OCI-LY3 (cell line): ENCODE measurements around the gene FRMD4A.
A peak's percentile ranks its signal among the peaks of the same experiment; 100 is the strongest.

Source experiments
- H2AFZ ChIP-seq: fragments of 200-600, 300-600 bp; shearing (Covaris generic); 2 replicates; pipeline ENCODE4 v1.6.0; 2014; ENCODE audit warnings: antibody characterized with exemption, low read depth, low read length
- H3K27ac ChIP-seq: fragments of 200-600, 300-600 bp; sonication (generic); 2 replicates; pipeline ENCODE4 v1.5.1; 2014; ENCODE audit warnings: mild to moderate bottlenecking, low read length, moderate library complexity, mixed read lengths
- H3K27me3 ChIP-seq: fragments of 200-600, 300-600 bp; sonication (generic); 2 replicates; pipeline ENCODE4 v1.6.1; 2014; ENCODE audit warnings: low read depth, low read length, mixed read lengths
- H3K36me3 ChIP-seq: fragments of 200-600, 300-600 bp; sonication (generic); replicated peaks from 2 replicates; pipeline ENCODE3; 2014; ENCODE audit warnings: low read depth, low read length, mixed read lengths
- H3K4me1 ChIP-seq: fragments of 300-600, 200-600 bp; sonication (generic); 2 replicates; pipeline ENCODE4 v1.6.1; 2014; ENCODE audit warnings: low read length, mixed read lengths
- H3K4me2 ChIP-seq: fragments of 200-600, 300-600 bp; sonication (generic); 2 replicates; pipeline ENCODE4 v1.6.1; 2014; ENCODE audit warnings: low read length, mixed read lengths
- H3K4me3 ChIP-seq: fragments of 300-600, 200-600 bp; sonication (generic); 2 replicates; pipeline ENCODE4 v1.5.1; 2014; ENCODE audit warnings: antibody characterized with exemption, mild to moderate bottlenecking, low read length, moderate library complexity
- H3K79me2 ChIP-seq: fragments of 300-600, 200-600 bp; shearing (Covaris generic); 2 replicates; pipeline ENCODE4 v1.6.1; 2014; ENCODE audit warnings: mild to moderate bottlenecking, low read length, mixed read lengths
- H3K9ac ChIP-seq: fragments of 300-600, 200-600 bp; shearing (Covaris generic); 2 replicates; pipeline ENCODE4 v1.6.0; 2014; ENCODE audit warnings: mild to moderate bottlenecking, low read length, moderate library complexity
- H3K9me3 ChIP-seq: fragments of 200-600, 300-600 bp; shearing (Covaris generic); 2 replicates; pipeline ENCODE4 v1.6.1; 2014; ENCODE audit warnings: low read length, mixed read lengths; ENCODE audit not compliant: insufficient read depth
- H4K20me1 ChIP-seq: fragments of 200-600, 300-600 bp; sonication (generic); 2 replicates; pipeline ENCODE4 v1.6.1; 2016; ENCODE audit warnings: low read length, mixed read lengths; ENCODE audit not compliant: insufficient read depth
- CTCF ChIP-seq: fragments of 200-600, 300-600 bp; sonication (generic); IDR thresholded peaks from 2 replicates; pipeline ENCODE4 v1.5.1; 2014; ENCODE audit warnings: antibody characterized with exemption, low read length, low read depth
- EZH2phosphoT487 ChIP-seq: fragments of 200-600 bp; shearing (Covaris generic); IDR thresholded peaks from 2 replicates; pipeline ENCODE4 v1.6.1; 2018; ENCODE audit warnings: antibody characterized with exemption, mixed run types, low read depth

FRMD4A gene

GRCh38 chr10:13703101-13703818 is 627.5 kb downstream of the FRMD4A start:
- H3K9me3 ChIP-seq: no peaks in the 10 kb centered on the region
- H3K4me1 ChIP-seq: peaks cover 38% of the 10 kb centered on the region
- H2AFZ ChIP-seq: no peak overlapping the region
- H3K27me3 ChIP-seq: no peaks in the 10 kb centered on the region
- H3K4me2 ChIP-seq: peak overlapping the region; percentile 94
- peaks cover 84% of the 10 kb centered on the region for H3K79me2 ChIP-seq
- H3K36me3 ChIP-seq: peaks cover 35% of the 10 kb centered on the region
- 0 out of 2 replicates have a peak, but pooled peaks cover 4% of the 10 kb centered on the region for H4K20me1 ChIP-seq
- H3K9ac ChIP-seq: peak overlapping the region; percentile 100; the same call in 1 of the 2 replicates
- H3K4me3 ChIP-seq: peak overlapping the region; percentile 100
- H3K27ac ChIP-seq: peak overlapping the region; percentile 97
- TF ChIP-seq CTCF (no peak), EZH2phosphoT487 (no peak)

- H3K9me3 ChIP-seq: no peaks in the 10 kb centered on the region
- H2AFZ ChIP-seq: no peak overlapping the region
- H3K4me3 ChIP-seq: no peak overlapping the region
- H3K27me3 ChIP-seq: no peaks in the 10 kb centered on the region
- peaks cover 32% of the 10 kb centered on the region for H3K4me1 ChIP-seq
- H3K27ac ChIP-seq: no peak overlapping the region
- no peak overlapping the region for H3K9ac ChIP-seq
- TF ChIP-seq EZH2phosphoT487: no peak
- TF ChIP-seq CTCF: no peak
- H4K20me1 ChIP-seq: 0 out of 2 replicates have a peak, but pooled peaks cover 4% of the 10 kb centered on the region
- H3K36me3 ChIP-seq: peaks cover 41% of the 10 kb centered on the region
- peaks cover 65% of the 10 kb centered on the region for H3K79me2 ChIP-seq
- no peak overlapping the region for H3K4me2 ChIP-seq
Observed at GRCh38 chr10:13701157-13701919, 629.4 kb downstream of the FRMD4A start.

GRCh38 chr10:13700473-13701144 is 630.1 kb downstream of the FRMD4A start:
- H3K4me1 ChIP-seq: peaks cover 32% of the 10 kb centered on the region

More at GRCh38 chr10:13700473-13701144, 630.1 kb downstream of the FRMD4A start:
- Histone ChIP-seq H3K36me3 (peaks cover 48% of the 10 kb centered on the region), H3K27me3 (no peaks in the 10 kb centered on the region), H2AFZ (no peak overlapping the region), H4K20me1 (0 out of 2 replicates have a peak, but pooled peaks cover 4% of the 10 kb centered on the region), H3K79me2 (peaks cover 61% of the 10 kb centered on the region), H3K9ac (no peak overlapping the region), H3K9me3 (no peaks in the 10 kb centered on the region), H3K27ac (no peak overlapping the region), H3K4me2 (no peak overlapping the region), H3K4me3 (no peak overlapping the region)
- TF ChIP-seq EZH2phosphoT487 (no peak), CTCF (no peak)
